ENCODE data around the gene LMOD3. TPM values are rescaled to one million over a fixed set of nuclear protein-coding genes. Genes with fewer than 3 reads are reported as not detected.

LMOD3 gene
- total RNA-seq, 2 donors from 2014 or later = 33.1 to 110 TPM

- no peak overlapping the region for H3K4me3 ChIP-seq
- no peaks in the 10 kb centered on the region for H3K27me3 ChIP-seq
- H3K4me1 ChIP-seq = no peaks in the 10 kb centered on the region
- peaks cover 59% of the 10 kb centered on the region for H3K36me3 ChIP-seq
- no peaks in the 10 kb centered on the region for H3K9me3 ChIP-seq
- no peak overlapping the region for H3K27ac ChIP-seq
- no peak for DNase-seq (ENCODE audit: low spot score)
- no peak for TF ChIP-seq CTCF (IDR thresholded peaks at IDR 0.05)
These were observed 64.0 kb downstream of the LMOD3 start for GRCh38 chr3:69058180-69058946.

Other genes starting within 250 kb of the LMOD3 start
- gene TAFA4, start 190.0 kb downstream of the LMOD3 start, total RNA-seq = not detected
- gene EOGT, start 108.9 kb downstream of the LMOD3 start, total RNA-seq = 10 to 100 TPM; 59.2 to 60.3 TPM
- 10 to 100 TPM; 15.6 to 21.3 TPM for gene TMF1, start 70.3 kb downstream of the LMOD3 start, total RNA-seq
- gene UBA3, start 42.2 kb downstream of the LMOD3 start, total RNA-seq = 10 to 100 TPM; 39.9 to 63.5 TPM
- gene ARL6IP5, start 37.7 kb downstream of the LMOD3 start, total RNA-seq = 100 to 1,000 TPM; 172 to 199 TPM